Measurements from ENCODE around the gene HAUS5.
A peak's percentile ranks its signal among the peaks of the same experiment; 100 is the strongest.

Gene HAUS5

GRCh38 chr19:35622750-35623149, 10.2 kb downstream of the HAUS5 start:
- Mint-ChIP-seq H3K9me3 (no peaks in the 10 kb centered on the region), H3K27ac (no peak overlapping the region), H3K36me3 (ENCODE audit: low read depth) (peaks cover 3% of the 10 kb centered on the region), H3K27me3 (ENCODE audit: low read depth) (no peaks in the 10 kb centered on the region), H3K4me3 (no peak overlapping the region), H3K4me1 (no peaks in the 10 kb centered on the region)
- TF ChIP-seq, protein P1, sequence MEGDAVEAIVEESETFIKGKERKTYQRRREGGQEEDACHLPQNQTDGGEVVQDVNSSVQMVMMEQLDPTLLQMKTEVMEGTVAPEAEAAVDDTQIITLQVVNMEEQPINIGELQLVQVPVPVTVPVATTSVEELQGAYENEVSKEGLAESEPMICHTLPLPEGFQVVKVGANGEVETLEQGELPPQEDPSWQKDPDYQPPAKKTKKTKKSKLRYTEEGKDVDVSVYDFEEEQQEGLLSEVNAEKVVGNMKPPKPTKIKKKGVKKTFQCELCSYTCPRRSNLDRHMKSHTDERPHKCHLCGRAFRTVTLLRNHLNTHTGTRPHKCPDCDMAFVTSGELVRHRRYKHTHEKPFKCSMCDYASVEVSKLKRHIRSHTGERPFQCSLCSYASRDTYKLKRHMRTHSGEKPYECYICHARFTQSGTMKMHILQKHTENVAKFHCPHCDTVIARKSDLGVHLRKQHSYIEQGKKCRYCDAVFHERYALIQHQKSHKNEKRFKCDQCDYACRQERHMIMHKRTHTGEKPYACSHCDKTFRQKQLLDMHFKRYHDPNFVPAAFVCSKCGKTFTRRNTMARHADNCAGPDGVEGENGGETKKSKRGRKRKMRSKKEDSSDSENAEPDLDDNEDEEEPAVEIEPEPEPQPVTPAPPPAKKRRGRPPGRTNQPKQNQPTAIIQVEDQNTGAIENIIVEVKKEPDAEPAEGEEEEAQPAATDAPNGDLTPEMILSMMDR (IDR thresholded peaks at IDR 0.05; ENCODE audit: unreplicated experiment in 3 of 3), result no peak

- peaks cover 4% of the 10 kb centered on the region for H3K27me3 Mint-ChIP-seq (ENCODE audit: low read depth)
- H3K4me3 Mint-ChIP-seq, result no peak overlapping the region
- H3K36me3 Mint-ChIP-seq (ENCODE audit: low read depth), result peaks cover 3% of the 10 kb centered on the region
- TF ChIP-seq, protein P1 (IDR thresholded peaks at IDR 0.05; ENCODE audit: unreplicated experiment in 3 of 3), result no peak
- H3K27ac Mint-ChIP-seq, result no peak overlapping the region
- no peaks in the 10 kb centered on the region for H3K9me3 Mint-ChIP-seq
- H3K4me1 Mint-ChIP-seq, result peaks cover under 1% of the 10 kb centered on the region
Observed at GRCh38 chr19:35623327-35624010, 10.9 kb downstream of the HAUS5 start.

- peak overlapping the region; percentile 73 to 90 (median 90) for H3K27ac Mint-ChIP-seq
- peaks cover 4% of the 10 kb centered on the region for H3K27me3 Mint-ChIP-seq (ENCODE audit: low read depth)
- H3K36me3 Mint-ChIP-seq (ENCODE audit: low read depth), result peaks cover 21% of the 10 kb centered on the region
- H3K4me3 Mint-ChIP-seq, result peak overlapping the region; percentile 93 to 99 (median 98)
- TF ChIP-seq, protein P1 (IDR thresholded peaks at IDR 0.05; ENCODE audit: unreplicated experiment in 3 of 3), result no peak
- H3K9me3 Mint-ChIP-seq, result no peaks in the 10 kb centered on the region
- H3K4me1 Mint-ChIP-seq, result peaks cover 6% of the 10 kb centered on the region
Observed at GRCh38 chr19:35628264-35628564, 15.7 kb downstream of the HAUS5 start.

DNA sequence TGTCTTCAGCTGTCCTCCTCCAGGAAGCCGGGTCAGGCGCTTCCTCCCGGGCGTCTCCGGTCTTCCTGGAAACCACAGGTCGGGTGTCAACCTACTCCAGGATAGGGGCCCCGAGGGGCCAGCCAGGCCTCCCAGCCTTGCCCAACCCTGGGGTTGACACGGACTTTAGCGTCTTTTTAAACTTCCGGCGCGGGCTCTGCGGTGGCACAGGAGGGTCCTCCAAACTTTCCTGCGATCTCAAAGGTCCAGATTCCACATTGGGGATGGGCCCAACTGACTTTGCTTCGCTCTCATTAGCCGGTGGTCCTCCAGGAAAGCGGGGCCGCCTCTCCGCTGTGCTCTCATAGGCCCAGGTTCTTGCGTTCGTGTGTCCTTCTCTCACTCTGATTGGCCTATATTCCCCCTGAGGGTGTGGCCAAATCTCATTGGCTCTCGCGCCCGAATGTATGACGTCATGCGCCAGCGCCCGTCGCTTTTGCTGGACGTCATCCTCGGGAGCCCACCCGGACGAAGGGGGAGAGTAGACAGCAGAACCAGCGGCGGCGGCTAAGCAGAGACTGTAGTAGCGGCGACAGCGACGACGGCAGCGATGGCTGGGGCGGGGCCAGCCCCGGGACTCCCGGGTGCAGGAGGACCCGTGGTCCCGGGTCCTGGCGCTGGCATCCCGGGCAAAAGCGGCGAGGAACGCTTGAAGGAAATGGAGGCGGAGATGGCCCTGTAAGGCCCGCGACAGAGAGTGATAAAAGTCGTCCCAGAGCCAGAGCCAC, 16.2 kb downstream of the HAUS5 start, which contains the start of gene RBM42:
RBM42 (plus strand) TSS at position 472 of the 767 bp plus-strand sequence; CDS start at position 590, 118 bp downstream.
- Mint-ChIP-seq H3K27ac (peak within 1 kb of the TSS; percentile 73 to 90 (median 90)), H3K4me1 (peaks cover 6% of the 10 kb centered on the region), H3K36me3 (ENCODE audit: low read depth) (peaks cover 24% of the 10 kb centered on the region), H3K27me3 (ENCODE audit: low read depth) (peaks cover 4% of the 10 kb centered on the region), H3K9me3 (no peaks in the 10 kb centered on the region), H3K4me3 (peak within 1 kb of the TSS; percentile 93 to 99 (median 98))
- TF ChIP-seq, protein P1 (IDR thresholded peaks at IDR 0.05; ENCODE audit: unreplicated experiment in 3 of 3), result no peak

DNA sequence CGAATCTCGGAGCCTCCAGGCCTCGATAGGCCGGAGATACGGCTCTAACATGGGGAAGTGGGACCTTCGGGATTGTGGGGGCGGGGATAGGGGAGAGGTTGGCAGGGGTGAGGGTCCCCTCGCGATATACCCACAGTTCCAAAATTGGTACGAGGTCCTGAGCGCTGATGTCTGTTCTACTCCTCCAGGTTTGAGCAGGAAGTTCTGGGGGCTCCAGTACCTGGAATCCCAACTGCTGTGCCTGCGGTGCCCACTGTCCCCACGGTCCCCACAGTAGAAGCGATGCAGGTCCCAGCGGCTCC, 16.7 kb downstream of the HAUS5 start:
- Mint-ChIP-seq H3K36me3 (ENCODE audit: low read depth) (peaks cover 24% of the 10 kb centered on the region), H3K4me3 (peak overlapping the region; percentile 93 to 99 (median 98)), H3K4me1 (peaks cover 6% of the 10 kb centered on the region), H3K27me3 (ENCODE audit: low read depth) (peaks cover 4% of the 10 kb centered on the region), H3K27ac (no peak overlapping the region), H3K9me3 (no peaks in the 10 kb centered on the region)
- TF ChIP-seq, protein P1 (IDR thresholded peaks at IDR 0.05; ENCODE audit: unreplicated experiment in 3 of 3), result no peak

Measured in nephron (organoid).